ENCODE data around the gene ZFP69.

Gene ZFP69

GRCh38 chr1:40507973-40508372 is 30.9 kb downstream of the ZFP69 start:
- peak overlapping the region; percentile 2 for H3K27ac ChIP-seq
- DNase-seq (ENCODE audit: low read depth, low spot score) = no peak

- no peak for DNase-seq (ENCODE audit: low read depth, low spot score)
- peak within 1 kb of the TSS; percentile 2 for H3K27ac ChIP-seq
Measured at GRCh38 chr1:40508375-40509341, 31.6 kb downstream of the ZFP69 start, which contains the start of gene EXO5. Gene EXO5, plus strand, starts transcription at chr1:40508767. Its CDS starts 5,778 bp downstream, at chr1:40514545.

GRCh38 chr1:40519517-40519916 is 42.4 kb downstream of the ZFP69 start:
- H3K27ac ChIP-seq = no peak overlapping the region
- DNase-seq (ENCODE audit: low read depth, low spot score) = no peak

GRCh38 chr1:40530735-40531380 is 53.8 kb downstream of the ZFP69 start:
- no peak for DNase-seq (ENCODE audit: low read depth, low spot score)

GRCh38 chr1:40531381-40532061 is 54.4 kb downstream of the ZFP69 start, which contains the start of gene ZNF684:
Gene ZNF684, plus strand, starts transcription at chr1:40531637. Its CDS starts 1,530 bp downstream, at chr1:40533167.
- DNase-seq (ENCODE audit: low read depth, low spot score) = peak; percentile 84
- peak within 1 kb of the TSS; percentile 83 for H3K27ac ChIP-seq

More at GRCh38 chr1:40530735-40531380, 53.8 kb downstream of the ZFP69 start:
- peak overlapping the region; percentile 83 for H3K27ac ChIP-seq

- peak overlapping the region; percentile 83 for H3K27ac ChIP-seq
- no peak for DNase-seq (ENCODE audit: low read depth, low spot score)
Measured at GRCh38 chr1:40532062-40532389, 54.9 kb downstream of the ZFP69 start.

- H3K27ac ChIP-seq = no peak overlapping the region
- DNase-seq (ENCODE audit: low read depth, low spot score) = no peak
Measured at GRCh38 chr1:40532844-40533424, 55.8 kb downstream of the ZFP69 start.

- H3K27ac ChIP-seq = no peak overlapping the region
- no peak for DNase-seq (ENCODE audit: low read depth, low spot score)
Measured at GRCh38 chr1:40534589-40534988, 57.5 kb downstream of the ZFP69 start.

- no peak for DNase-seq (ENCODE audit: low read depth, low spot score)
- no peak overlapping the region for H3K27ac ChIP-seq
Measured at GRCh38 chr1:40535732-40536131, 58.6 kb downstream of the ZFP69 start.

- DNase-seq (ENCODE audit: low read depth, low spot score) = no peak
- no peak overlapping the region for H3K27ac ChIP-seq
Measured at GRCh38 chr1:40539338-40539737, 62.2 kb downstream of the ZFP69 start.
